Upper lobe of left lung (tissue), 6 donors: ENCODE measurements around the gene VOPP1. TPM values are rescaled to one million over a fixed set of nuclear protein-coding genes. Genes with fewer than 3 reads are reported as not detected.

Source experiments
- ATAC-seq, 2 donors: fragments of 200-7000 bp; cut with Tn5 transposase; one replicate each; pipeline ENCODE4 v1.9.1; 2022; ENCODE audit warnings: mild to moderate bottlenecking in 2 of 2, moderate library complexity in 2 of 2; ENCODE audit not compliant: low FRiP score in 2 of 2
- DNase-seq, 2 donors: peaks; one replicate each; pipeline ENCODE4 v3.0.0-alpha.2; 2019 to 2020
- H3K27ac ChIP-seq, 4 donors: fragments of 200-600 bp; sonication (generic); one replicate each; pipeline ENCODE4 v1.5.1; 2016 to 2019
- H3K27me3 ChIP-seq, 4 donors: fragments of 200-600 bp; sonication (generic); one replicate each; pipeline ENCODE4 v1.5.1; 2017 to 2019
- H3K36me3 ChIP-seq, 4 donors: fragments of 200-600 bp; sonication (generic); one replicate each; pipeline ENCODE4 v1.5.1; 2016 to 2019
- H3K4me1 ChIP-seq, 4 donors: fragments of 200-600 bp; sonication (generic); one replicate each; pipeline ENCODE4 v1.5.1; 2018 to 2019
- H3K4me3 ChIP-seq, 4 donors: fragments of 200-600 bp; sonication (generic); one replicate each; pipeline ENCODE4 v1.5.1; 2017 to 2019; ENCODE audit warnings: mild to moderate bottlenecking in 2 of 4, moderate library complexity in 1 of 4
- H3K9me3 ChIP-seq, 4 donors: fragments of 200-600 bp; sonication (generic); one replicate each; pipeline ENCODE4 v1.5.1; 2018 to 2019
- EP300 ChIP-seq, 4 donors: sonication (generic); formaldehyde crosslinking; IDR thresholded peaks; one replicate each; pipeline ENCODE4 v1.5.1; 2017; ENCODE audit warnings: antibody characterized with exemption in 4 of 4, control low read depth in 2 of 4
- POLR2A ChIP-seq, 4 donors: fragments of 450-650 bp; IDR thresholded peaks; one replicate each; pipeline ENCODE4 v1.5.1; 2016 to 2017; ENCODE audit warnings: antibody characterized with exemption in 4 of 4, mild to moderate bottlenecking in 2 of 4
- POLR2AphosphoS5 ChIP-seq, 2 donors: sonication (generic); formaldehyde crosslinking; IDR thresholded peaks; one replicate each; pipeline ENCODE4 v1.5.1; 2017; ENCODE audit warnings: antibody characterized with exemption in 2 of 2
- WGBS, 2 donors: methylation state at CpG; one replicate each; pipeline ENCODE4 v1.1.5; 2017 to 2018; 5-methylcytosine and 5-hydroxymethylcytosine counted together
- total RNA-seq, 6 donors: library from RNA; depleted of rRNA in 4 of 6; stranded (reverse); fragments of >200 nt in 4 of 6; gene quantifications; one replicate each; pipeline versions ENCODE4 v1.1.0 to v1.2.1, GENCODE V29; 2016 to 2021
- TF ChIP-seq, protein P1 (sequence below), 6 experiments: fragments of 450-650 bp in 4 of 6; fragments of 200-600 bp in 2 of 6; sonication (generic) in 2 of 6; IDR thresholded peaks; one replicate each; pipeline ENCODE4 v1.5.1; 2016 to 2019; ENCODE audit warnings: antibody characterized with exemption in 6 of 6
- donor health status: DM: no; HTN: no; CAD: no; lungs with moderate emphysema.
- donor health status: DM: no; HTN: yes; CAD: no; lungs with severe emphysema.

The VOPP1 gene
- total RNA-seq, 6 donors from 2014 or later = 27.2 to 67.6 (median 45.0) TPM

DNA sequence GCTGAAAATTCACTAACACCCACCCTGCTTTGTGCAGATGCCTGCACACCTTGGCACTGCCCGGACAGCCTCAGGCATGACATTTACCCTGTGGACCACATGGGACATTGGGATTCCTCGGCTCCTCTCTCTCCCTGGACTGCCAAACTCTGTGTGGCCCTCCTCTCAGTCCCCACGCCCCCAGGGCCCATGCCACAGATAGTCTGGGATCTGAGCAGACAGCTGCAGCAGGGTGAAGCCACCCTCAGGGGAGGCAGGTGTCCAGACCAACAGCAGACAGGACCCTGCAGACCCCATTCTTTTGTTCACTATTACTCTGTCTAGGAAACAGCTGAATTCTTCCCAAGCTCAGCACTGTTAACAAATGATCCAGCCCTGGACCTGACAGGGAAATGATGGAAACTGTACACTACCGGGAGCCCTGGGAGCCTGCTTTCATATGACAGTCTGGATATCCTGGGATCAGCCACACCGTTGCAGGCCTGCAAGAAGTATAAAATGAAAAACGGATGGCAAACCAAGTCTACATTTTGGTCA, 83.4 kb downstream of the VOPP1 start:
- no peaks in the 10 kb centered on the region for H3K27me3 ChIP-seq
- 88 to 94% methylated on average over 3 to 6 of the region's 6 CpGs for WGBS, 2 donors
- no peaks in the 10 kb centered on the region for H3K9me3 ChIP-seq
- ATAC-seq (no peak), DNase-seq (no peak)
- H3K27ac ChIP-seq = no peak overlapping the region
- H3K36me3 ChIP-seq = peaks cover 3 to 47% (median 24%) of the 10 kb centered on the region in 4 donors
- H3K4me1 ChIP-seq = no peaks in the 10 kb centered on the region
- no peak overlapping the region for H3K4me3 ChIP-seq
- TF ChIP-seq, protein P1, sequence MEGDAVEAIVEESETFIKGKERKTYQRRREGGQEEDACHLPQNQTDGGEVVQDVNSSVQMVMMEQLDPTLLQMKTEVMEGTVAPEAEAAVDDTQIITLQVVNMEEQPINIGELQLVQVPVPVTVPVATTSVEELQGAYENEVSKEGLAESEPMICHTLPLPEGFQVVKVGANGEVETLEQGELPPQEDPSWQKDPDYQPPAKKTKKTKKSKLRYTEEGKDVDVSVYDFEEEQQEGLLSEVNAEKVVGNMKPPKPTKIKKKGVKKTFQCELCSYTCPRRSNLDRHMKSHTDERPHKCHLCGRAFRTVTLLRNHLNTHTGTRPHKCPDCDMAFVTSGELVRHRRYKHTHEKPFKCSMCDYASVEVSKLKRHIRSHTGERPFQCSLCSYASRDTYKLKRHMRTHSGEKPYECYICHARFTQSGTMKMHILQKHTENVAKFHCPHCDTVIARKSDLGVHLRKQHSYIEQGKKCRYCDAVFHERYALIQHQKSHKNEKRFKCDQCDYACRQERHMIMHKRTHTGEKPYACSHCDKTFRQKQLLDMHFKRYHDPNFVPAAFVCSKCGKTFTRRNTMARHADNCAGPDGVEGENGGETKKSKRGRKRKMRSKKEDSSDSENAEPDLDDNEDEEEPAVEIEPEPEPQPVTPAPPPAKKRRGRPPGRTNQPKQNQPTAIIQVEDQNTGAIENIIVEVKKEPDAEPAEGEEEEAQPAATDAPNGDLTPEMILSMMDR (IDR thresholded peaks at IDR 0.05) = no peak
- TF ChIP-seq EP300 (IDR thresholded peaks at IDR 0.05) = no peak
- no peak for TF ChIP-seq POLR2AphosphoS5 (IDR thresholded peaks at IDR 0.05)
- no peak for TF ChIP-seq POLR2A (IDR thresholded peaks at IDR 0.05)

DNA sequence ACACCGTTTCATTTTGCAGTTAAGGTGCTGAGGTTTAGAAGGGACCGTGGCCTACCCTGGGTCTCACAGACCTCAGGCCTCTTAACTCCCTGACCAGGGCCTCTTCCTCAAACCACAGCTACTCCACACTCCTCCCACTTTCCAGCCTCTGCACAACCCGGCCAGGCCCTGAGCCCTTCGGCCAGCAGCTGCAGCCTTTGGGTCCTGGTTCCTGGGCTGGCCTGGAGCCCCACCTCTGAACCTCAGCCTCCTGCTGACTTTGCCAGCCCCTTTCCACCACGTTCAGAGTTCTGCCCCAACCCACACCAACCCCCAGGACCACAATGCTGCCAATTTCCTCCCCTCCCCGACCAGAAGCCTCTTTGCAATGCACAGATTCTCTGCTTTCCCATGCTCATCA, 84.1 kb downstream of the VOPP1 start:
- Histone ChIP-seq H3K4me3 (no peak overlapping the region), H3K27me3 (no peaks in the 10 kb centered on the region), H3K9me3 (no peaks in the 10 kb centered on the region), H3K4me1 (no peaks in the 10 kb centered on the region), H3K36me3 (peaks cover 3 to 47% (median 24%) of the 10 kb centered on the region in 4 donors), H3K27ac (no peak overlapping the region)
- DNase-seq (no peak), ATAC-seq (peak in 1 of 2 donors; percentile 34)
- whole genome bisulfite sequencing, 2 donors = 68 to 73% methylated on average over 6 of the region's 6 CpGs
- TF ChIP-seq POLR2AphosphoS5 (IDR thresholded peaks at IDR 0.05) (no peak), EP300 (IDR thresholded peaks at IDR 0.05) (no peak), POLR2A (IDR thresholded peaks at IDR 0.05) (no peak)
- TF ChIP-seq, protein P1 (IDR thresholded peaks at IDR 0.05) = no peak

DNA sequence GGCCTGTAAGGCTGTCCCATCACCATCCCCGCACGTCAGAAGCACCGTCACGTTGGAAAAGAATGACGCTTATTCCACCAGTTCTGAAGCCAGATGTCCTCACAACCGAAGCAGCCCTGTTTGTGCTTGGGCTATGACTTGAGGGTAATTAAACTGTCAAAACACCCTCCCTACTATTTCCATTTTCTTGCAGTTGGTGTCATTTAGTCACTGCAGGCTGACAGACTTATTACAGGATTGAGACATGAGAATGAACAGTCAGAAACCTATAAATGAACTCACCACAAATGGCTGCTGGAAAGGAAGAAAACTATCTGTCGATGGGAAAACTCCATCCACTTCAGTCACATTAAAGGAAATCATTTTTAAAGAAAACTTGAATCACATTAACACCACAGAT, 85.3 kb downstream of the VOPP1 start:
- H3K9me3 ChIP-seq = no peaks in the 10 kb centered on the region
- no peaks in the 10 kb centered on the region for H3K4me1 ChIP-seq
- TF ChIP-seq, protein P1 (IDR thresholded peaks at IDR 0.05) = no peak
- no peak for TF ChIP-seq POLR2AphosphoS5 (IDR thresholded peaks at IDR 0.05)
- no peak for TF ChIP-seq EP300 (IDR thresholded peaks at IDR 0.05)
- no peak for TF ChIP-seq POLR2A (IDR thresholded peaks at IDR 0.05)
- peaks cover 3 to 37% (median 19%) of the 10 kb centered on the region in 4 donors for H3K36me3 ChIP-seq
- no peak overlapping the region for H3K4me3 ChIP-seq
- H3K27me3 ChIP-seq = no peaks in the 10 kb centered on the region
- H3K27ac ChIP-seq = no peak overlapping the region
- ATAC-seq (no peak), DNase-seq (no peak)
- 92 to 93% methylated on average over 7 of the region's 7 CpGs for WGBS, 2 donors

DNA sequence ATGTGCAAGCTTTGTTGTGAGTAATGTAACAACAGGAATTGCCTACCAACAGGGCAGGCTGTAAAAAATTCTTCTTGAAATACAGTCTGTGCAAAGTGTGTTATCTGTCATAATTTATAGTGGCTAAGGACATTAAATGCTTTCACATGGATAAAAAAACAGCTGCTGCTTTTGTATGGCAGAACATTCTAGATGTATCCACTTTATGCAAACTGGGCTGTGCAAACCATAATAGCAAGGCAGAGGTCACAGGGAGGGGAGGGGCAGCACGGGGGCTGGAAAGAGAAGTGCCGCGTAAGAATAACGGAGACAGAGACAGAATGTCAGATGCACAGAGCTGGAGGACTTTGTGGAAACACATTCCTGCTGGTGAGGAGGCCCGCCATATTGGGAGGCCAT, 86.1 kb downstream of the VOPP1 start:
- H3K9me3 ChIP-seq = no peaks in the 10 kb centered on the region
- no peaks in the 10 kb centered on the region for H3K27me3 ChIP-seq
- H3K4me3 ChIP-seq = no peak overlapping the region
- no peak for ATAC-seq
- 78 to 88% methylated on average over 5 of the region's 5 CpGs for WGBS, 2 donors
- H3K27ac ChIP-seq = no peak overlapping the region
- peaks cover 3 to 29% (median 18%) of the 10 kb centered on the region in 4 donors for H3K36me3 ChIP-seq
- H3K4me1 ChIP-seq = no peaks in the 10 kb centered on the region
- no peak for DNase-seq
- no peak for TF ChIP-seq POLR2A (IDR thresholded peaks at IDR 0.05)
- no peak for TF ChIP-seq POLR2AphosphoS5 (IDR thresholded peaks at IDR 0.05)
- TF ChIP-seq EP300 (IDR thresholded peaks at IDR 0.05) = no peak
- TF ChIP-seq, protein P1 (IDR thresholded peaks at IDR 0.05) = no peak
